PFSK-1 (cell line): ENCODE results near the gene ELMO1.

Experiments used
- FOXP2 ChIP-seq: optimal IDR thresholded peaks from 2 replicates; pipeline ENCODE3; 2011; ENCODE audit warnings: borderline replicate concordance, control low read depth, inconsistent platforms; ENCODE audit not compliant: insufficient read depth; ENCODE audit errors: extremely low read length, extremely low read depth
- POLR2AphosphoS5 ChIP-seq: IDR thresholded peaks from 2 replicates; pipeline ENCODE4 v1.6.1; 2012; ENCODE audit warnings: low read depth, mild to moderate bottlenecking, control low read depth, low read length, moderate library complexity
- REST ChIP-seq, 2 experiments: IDR thresholded peaks; 2 replicates each; pipeline versions ENCODE4 v1.6.1 to v1.8.0; 2011 to 2012; ENCODE audit warnings: low read depth in 2 of 2, low read length in 2 of 2, control low read depth in 1 of 2, inconsistent platforms in 1 of 2, mild to moderate bottlenecking in 1 of 2, moderate library complexity in 1 of 2; ENCODE audit not compliant: insufficient read depth in 1 of 2
- SIN3A ChIP-seq: IDR thresholded peaks from 2 replicates; pipeline ENCODE4 v1.6.1; 2012; ENCODE audit warnings: mild to moderate bottlenecking, low read length, moderate library complexity, borderline replicate concordance; ENCODE audit not compliant: insufficient read depth
- TAF1 ChIP-seq: IDR thresholded peaks from 2 replicates; pipeline ENCODE4 v1.6.1; 2012; ENCODE audit warnings: low read length, control low read depth, borderline replicate concordance; ENCODE audit not compliant: insufficient read depth

The ELMO1 gene

DNA sequence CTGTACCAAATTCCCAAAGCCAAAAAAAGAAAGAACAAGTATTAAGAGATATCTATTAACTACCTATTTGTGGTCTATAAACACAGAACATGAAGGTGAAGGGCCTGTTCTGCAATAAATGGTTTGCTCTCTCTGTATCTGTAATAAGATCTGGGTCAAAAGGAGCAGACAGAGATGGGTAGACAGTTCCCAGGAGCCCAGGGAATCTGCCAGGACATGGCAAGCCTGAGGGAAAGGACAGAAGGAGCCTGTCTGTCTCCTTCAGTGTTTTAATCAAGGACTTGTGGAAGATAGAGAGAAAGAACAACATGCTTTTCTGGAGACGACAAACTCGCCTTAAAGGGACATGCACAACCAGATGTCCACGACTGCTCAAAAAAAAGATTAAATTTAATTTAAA is 165.7 kb downstream of the ELMO1 start:
- TF ChIP-seq FOXP2 (no peak), SIN3A (no peak), TAF1 (no peak), REST (IDR thresholded peaks at IDR 0.05; ENCODE audit: insufficient read depth in 1 of 2, low read depth in 2 of 2, low read length in 2 of 2) (no peak)

DNA sequence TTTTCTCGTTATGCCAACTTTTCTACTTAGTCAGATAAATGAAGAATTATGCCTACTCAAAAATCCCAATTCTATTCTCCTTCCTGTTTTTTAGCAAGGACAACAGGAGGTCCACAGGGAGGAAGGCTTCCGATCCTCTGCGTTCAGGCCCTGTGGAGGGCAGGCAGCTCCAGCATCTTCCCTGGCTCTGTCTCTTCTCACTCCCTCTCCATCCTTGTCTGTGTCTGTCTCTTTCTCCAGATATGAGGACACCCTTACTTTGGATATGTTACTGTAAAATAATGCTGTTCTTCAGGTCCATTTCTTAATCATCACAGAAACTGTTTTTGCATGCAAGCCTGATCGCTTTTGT is 166.6 kb downstream of the ELMO1 start:
- no peak for TF ChIP-seq SIN3A
- no peak for TF ChIP-seq REST (IDR thresholded peaks at IDR 0.05; ENCODE audit: insufficient read depth in 1 of 2, low read depth in 2 of 2, low read length in 2 of 2)
- TF ChIP-seq POLR2AphosphoS5 = no peak
- TF ChIP-seq FOXP2 = no peak
- no peak for TF ChIP-seq TAF1

DNA sequence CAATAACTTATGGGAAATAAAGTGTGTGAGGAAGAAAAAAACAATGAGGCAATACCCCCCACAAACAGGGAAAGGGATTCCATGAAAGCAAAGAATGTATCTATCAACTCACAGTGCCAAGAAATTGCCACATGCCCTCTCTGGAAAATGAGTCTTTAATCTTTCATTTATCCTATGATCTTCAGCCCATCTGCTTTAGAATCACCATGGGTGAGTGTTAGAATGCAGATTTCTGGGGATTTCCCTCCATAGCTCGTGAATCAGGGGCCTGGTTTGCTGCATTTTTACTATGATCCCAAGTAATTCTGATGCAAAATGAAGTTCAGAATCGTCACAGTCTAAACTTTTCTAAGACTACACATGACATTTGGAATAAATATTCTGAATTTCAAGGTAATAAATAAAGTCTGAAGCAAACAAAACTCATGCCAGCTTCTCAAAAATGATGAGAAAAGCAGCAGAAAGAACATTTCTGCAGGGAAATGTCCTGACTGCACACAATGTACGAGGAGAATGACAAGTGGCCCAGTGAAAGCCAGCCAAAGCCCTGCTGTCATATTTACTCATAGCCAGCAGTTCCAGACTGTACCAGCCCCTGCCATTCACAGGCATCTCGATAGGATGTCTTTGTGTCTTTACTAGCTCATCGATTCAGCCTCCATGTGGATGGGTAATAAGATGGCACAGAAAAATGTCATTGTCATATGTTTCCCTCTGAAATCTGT is 167.1 kb downstream of the ELMO1 start:
- no peak for TF ChIP-seq SIN3A
- TF ChIP-seq FOXP2 = no peak
- TF ChIP-seq TAF1 = no peak
- TF ChIP-seq POLR2AphosphoS5 = no peak
- no peak for TF ChIP-seq REST (IDR thresholded peaks at IDR 0.05; ENCODE audit: insufficient read depth in 1 of 2, low read depth in 2 of 2, low read length in 2 of 2)

DNA sequence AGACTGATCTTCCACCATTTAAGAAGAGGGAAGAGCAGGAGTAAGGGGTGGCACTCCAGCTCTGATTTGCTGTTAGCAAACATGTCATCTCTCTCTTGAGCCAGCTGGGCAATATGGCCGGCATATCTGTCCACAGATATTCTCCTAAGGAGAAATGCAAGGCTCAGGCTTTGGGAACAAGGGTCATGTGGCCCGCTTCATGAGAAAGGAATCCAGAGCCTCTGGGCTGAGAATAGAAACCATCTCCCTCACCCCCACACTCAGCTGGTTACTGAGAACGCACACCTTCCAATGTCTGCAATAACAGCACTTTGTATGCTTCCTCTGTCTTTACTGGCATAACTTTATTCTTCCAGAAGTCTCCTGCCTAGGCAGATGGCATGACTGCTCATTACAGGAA is 171.2 kb downstream of the ELMO1 start:
- TF ChIP-seq REST (IDR thresholded peaks at IDR 0.05; ENCODE audit: insufficient read depth in 1 of 2, low read depth in 2 of 2, low read length in 2 of 2) = no peak
- no peak for TF ChIP-seq TAF1
- no peak for TF ChIP-seq SIN3A
- TF ChIP-seq POLR2AphosphoS5 = no peak
- TF ChIP-seq FOXP2 = no peak

GRCh38 chr7:37275078-37275710 is 173.5 kb downstream of the ELMO1 start:
- TF ChIP-seq FOXP2 = no peak
- TF ChIP-seq SIN3A = no peak
- no peak for TF ChIP-seq POLR2AphosphoS5
- no peak for TF ChIP-seq REST (IDR thresholded peaks at IDR 0.05; ENCODE audit: insufficient read depth in 1 of 2, low read depth in 2 of 2, low read length in 2 of 2)
- no peak for TF ChIP-seq TAF1
